GM12864 (cell line): ENCODE data around the gene IL17RD.

Experiments
- DNase-seq: peaks from one replicate; pipeline ENCODE4 v3.0.0-alpha.2; 2011; ENCODE audit warnings: low read depth
- H3K4me3 ChIP-seq: 2 replicates; pipeline ENCODE4 v1.5.1; 2011; ENCODE audit warnings: mild to moderate bottlenecking, low read depth, low read length, control low read depth
- CTCF ChIP-seq: IDR thresholded peaks from 2 replicates; pipeline ENCODE4 v1.5.1; 2011; ENCODE audit warnings: low read depth, mild to moderate bottlenecking, moderate library complexity, low read length, control low read depth, inconsistent platforms; ENCODE audit errors: missing control alignments

Gene IL17RD

GRCh38 chr3:57052662-57053061 is 112.5 kb downstream of the IL17RD start:
- H3K4me3 ChIP-seq: no peak overlapping the region
- no peak for TF ChIP-seq CTCF
- no peak for DNase-seq

- DNase-seq: no peak
- no peak overlapping the region for H3K4me3 ChIP-seq
- no peak for TF ChIP-seq CTCF
These were observed 116.4 kb downstream of the IL17RD start for GRCh38 chr3:57048728-57049127.

- no peak overlapping the region for H3K4me3 ChIP-seq
- no peak for TF ChIP-seq CTCF
- no peak for DNase-seq
These were observed 117.0 kb downstream of the IL17RD start for GRCh38 chr3:57048052-57048671.

GRCh38 chr3:57046101-57046765 is 118.9 kb downstream of the IL17RD start:
- H3K4me3 ChIP-seq: no peak overlapping the region
- no peak for DNase-seq
- TF ChIP-seq CTCF: no peak

GRCh38 chr3:57043518-57043917 is 121.6 kb downstream of the IL17RD start:
- no peak for DNase-seq
- TF ChIP-seq CTCF: no peak
- H3K4me3 ChIP-seq: no peak overlapping the region

- no peak overlapping the region for H3K4me3 ChIP-seq
- DNase-seq: no peak
These were observed 123.5 kb downstream of the IL17RD start for GRCh38 chr3:57041674-57042073.

More at GRCh38 chr3:57041674-57042073, 123.5 kb downstream of the IL17RD start:
- no peak for TF ChIP-seq CTCF
